Vagina (tissue), 2 donors: ENCODE data around the gene CABP5.

Experiments used
- CTCF ChIP-seq, 3 experiments: fragments of 450-650 bp in 2 of 3; fragments of 200-600 bp in 1 of 3; sonication (generic) in 1 of 3; IDR thresholded peaks; one replicate each; pipeline ENCODE4 v1.5.1; 2017 to 2019; ENCODE audit warnings: antibody characterized with exemption in 3 of 3, mild to moderate bottlenecking in 2 of 3, moderate library complexity in 2 of 3
- POLR2A ChIP-seq, 2 donors: fragments of 450-650 bp; IDR thresholded peaks; one replicate each; pipeline ENCODE4 v1.6.1; 2017; ENCODE audit warnings: antibody characterized with exemption in 2 of 2, mild to moderate bottlenecking in 2 of 2, moderate library complexity in 2 of 2
- POLR2AphosphoS5 ChIP-seq, 2 donors: sonication (generic); formaldehyde crosslinking; IDR thresholded peaks; one replicate each; pipeline ENCODE4 v1.9.0; 2017; ENCODE audit warnings: antibody characterized with exemption in 2 of 2, mild to moderate bottlenecking in 2 of 2, low read depth in 1 of 2; ENCODE audit not compliant: insufficient read depth in 1 of 2

GRCh38 chr19:48044561-48044960, 682 bp upstream of the CABP5 start:
- TF ChIP-seq CTCF (IDR thresholded peaks at IDR 0.05) = no peak
- no peak for TF ChIP-seq POLR2AphosphoS5 (IDR thresholded peaks at IDR 0.05; ENCODE audit: insufficient read depth in 1 of 2, low read depth in 1 of 2)
- no peak for TF ChIP-seq POLR2A (IDR thresholded peaks at IDR 0.05)
